GM12891 (cell line): ENCODE results near the gene TAS1R3.
A peak's percentile ranks its signal among the peaks of the same experiment; 100 is the strongest.
"Not testable (repeated sequence)": the region's sequence is repeated elsewhere in the genome, so short reads cannot be mapped to it uniquely, and the experiment has no call there.

Experiments
- DNase-seq: peaks from one replicate; pipeline ENCODE4 v3.0.0; 2011; ENCODE audit warnings: low spot score; ENCODE audit not compliant: insufficient read length
- FAIRE-seq: peaks from 2 replicates; lab custom pipeline; 2011; peaks lifted over from hg19 to GRCh38; lab: Jason Lieb, UNC
- PAX5 ChIP-seq: IDR thresholded peaks from 2 replicates; pipeline ENCODE4 v1.6.1; 2011; ENCODE audit warnings: low read length, moderate library complexity, mild to moderate bottlenecking; ENCODE audit not compliant: insufficient read depth, severe bottlenecking
- POLR2A ChIP-seq: IDR thresholded peaks from 2 replicates; pipeline ENCODE4 v1.6.1; 2011; ENCODE audit warnings: low read depth, low read length, control low read depth
- POLR2AphosphoS5 ChIP-seq: IDR thresholded peaks from 2 replicates; pipeline ENCODE4 v1.6.1; 2011; ENCODE audit warnings: low read depth, low read length, control low read depth
- POU2F2 ChIP-seq: IDR thresholded peaks from 2 replicates; pipeline ENCODE4 v1.6.1; 2011; ENCODE audit warnings: low read depth, mild to moderate bottlenecking, control low read depth, low read length, moderate library complexity
- SPI1 ChIP-seq: IDR thresholded peaks from 2 replicates; pipeline ENCODE4 v1.6.1; 2011; ENCODE audit warnings: low read depth, low read length, control low read depth
- TAF1 ChIP-seq: IDR thresholded peaks from 2 replicates; pipeline ENCODE4 v1.6.1; 2011; ENCODE audit warnings: low read depth, low read length, control low read depth

TAS1R3 gene

GRCh38 chr1:1359664-1360468 lies 28.8 kb downstream of the TAS1R3 start:
- FAIRE-seq (no peak), DNase-seq (no peak)
- no peak for TF ChIP-seq POU2F2
- TF ChIP-seq POLR2A = no peak
- TF ChIP-seq POLR2AphosphoS5 = no peak
- TF ChIP-seq SPI1 = no peak
- TF ChIP-seq PAX5 = no peak
- no peak for TF ChIP-seq TAF1

DNA sequence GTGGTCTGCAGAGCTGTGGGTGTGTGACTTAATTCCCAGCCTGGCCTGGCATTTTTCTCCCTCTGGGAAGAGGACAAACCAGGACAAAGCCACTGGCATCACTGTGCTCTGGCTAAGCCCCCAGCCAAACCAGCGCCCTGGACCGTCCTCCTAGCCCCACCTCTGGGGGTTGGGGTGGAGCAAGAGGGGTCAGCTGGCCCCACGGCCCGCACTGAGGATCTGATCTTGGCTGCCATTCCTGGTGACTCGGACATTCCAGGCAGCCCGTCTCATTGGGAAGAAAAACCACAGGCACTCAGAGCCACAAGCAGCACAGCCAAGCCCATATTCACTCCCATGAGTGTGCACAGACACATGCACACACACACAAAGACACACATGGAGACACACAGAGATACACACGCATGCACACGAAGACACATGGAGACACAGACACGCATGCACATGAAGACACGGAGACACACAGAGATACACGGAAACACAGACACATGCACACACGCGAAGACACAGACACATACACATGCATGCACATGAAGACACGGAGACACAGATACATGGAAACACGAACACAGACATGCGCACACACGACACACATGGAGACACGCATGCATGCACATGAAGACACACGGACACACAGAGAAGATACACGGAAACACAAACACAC lies 29.6 kb downstream of the TAS1R3 start:
- TF ChIP-seq POLR2A (no peak), PAX5 (no peak), TAF1 (no peak), SPI1 (no peak), POU2F2 (no peak), POLR2AphosphoS5 (no peak)
- no peak for FAIRE-seq
- DNase-seq = no peak

DNA sequence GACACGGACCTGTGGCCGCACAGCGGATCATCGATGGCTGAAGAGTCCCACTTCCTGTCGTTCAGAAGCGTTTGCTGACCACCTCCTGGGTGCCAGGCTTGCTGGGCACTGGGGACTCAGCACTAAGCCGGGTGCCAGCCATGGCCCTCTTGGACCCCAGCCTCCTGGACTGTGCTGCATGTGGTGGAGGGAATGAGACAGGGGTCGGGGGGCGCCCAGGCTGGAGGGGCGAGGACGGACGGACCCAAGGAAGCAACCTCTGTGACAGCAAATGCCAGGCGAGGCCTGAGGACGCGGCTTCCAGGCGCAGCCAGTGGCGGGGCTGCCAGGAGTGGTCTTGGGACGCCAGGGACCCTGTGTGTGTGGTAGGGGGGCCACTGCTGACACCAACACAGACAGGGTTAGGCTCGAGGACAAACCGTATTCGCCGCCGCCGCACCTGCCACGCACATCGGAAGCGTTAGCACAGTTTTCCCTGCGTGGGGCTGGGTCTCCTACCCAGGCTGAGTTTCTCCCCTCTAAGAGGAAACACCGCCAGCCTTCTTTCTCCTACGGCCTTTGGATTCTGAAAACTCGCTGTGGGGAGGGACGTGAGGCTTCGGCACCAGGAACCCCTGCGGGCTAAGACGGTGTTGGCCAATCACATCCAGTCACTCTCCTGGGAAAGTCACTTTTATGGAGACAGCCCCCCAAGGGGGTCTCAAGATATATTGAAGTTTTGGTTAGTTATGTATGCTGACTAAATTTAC lies 30.3 kb downstream of the TAS1R3 start:
- DNase-seq (no peak), FAIRE-seq (no peak)
- TF ChIP-seq TAF1 (no peak), POLR2A (no peak), PAX5 (no peak), POLR2AphosphoS5 (no peak), POU2F2 (no peak), SPI1 (no peak)

GRCh38 chr1:1361982-1362423 lies 30.9 kb downstream of the TAS1R3 start:
- DNase-seq = no peak
- FAIRE-seq = no peak
- no peak for TF ChIP-seq POU2F2
- no peak for TF ChIP-seq SPI1
- no peak for TF ChIP-seq PAX5
- no peak for TF ChIP-seq POLR2AphosphoS5
- TF ChIP-seq POLR2A = no peak
- TF ChIP-seq TAF1 = no peak

GRCh38 chr1:1364266-1364665 lies 33.2 kb downstream of the TAS1R3 start:
- no peak for TF ChIP-seq PAX5
- no peak for TF ChIP-seq POLR2AphosphoS5
- TF ChIP-seq SPI1 = no peak
- TF ChIP-seq POU2F2 = no peak
- no peak for TF ChIP-seq POLR2A
- no peak for TF ChIP-seq TAF1
- no peak for DNase-seq
- FAIRE-seq = no peak

DNA sequence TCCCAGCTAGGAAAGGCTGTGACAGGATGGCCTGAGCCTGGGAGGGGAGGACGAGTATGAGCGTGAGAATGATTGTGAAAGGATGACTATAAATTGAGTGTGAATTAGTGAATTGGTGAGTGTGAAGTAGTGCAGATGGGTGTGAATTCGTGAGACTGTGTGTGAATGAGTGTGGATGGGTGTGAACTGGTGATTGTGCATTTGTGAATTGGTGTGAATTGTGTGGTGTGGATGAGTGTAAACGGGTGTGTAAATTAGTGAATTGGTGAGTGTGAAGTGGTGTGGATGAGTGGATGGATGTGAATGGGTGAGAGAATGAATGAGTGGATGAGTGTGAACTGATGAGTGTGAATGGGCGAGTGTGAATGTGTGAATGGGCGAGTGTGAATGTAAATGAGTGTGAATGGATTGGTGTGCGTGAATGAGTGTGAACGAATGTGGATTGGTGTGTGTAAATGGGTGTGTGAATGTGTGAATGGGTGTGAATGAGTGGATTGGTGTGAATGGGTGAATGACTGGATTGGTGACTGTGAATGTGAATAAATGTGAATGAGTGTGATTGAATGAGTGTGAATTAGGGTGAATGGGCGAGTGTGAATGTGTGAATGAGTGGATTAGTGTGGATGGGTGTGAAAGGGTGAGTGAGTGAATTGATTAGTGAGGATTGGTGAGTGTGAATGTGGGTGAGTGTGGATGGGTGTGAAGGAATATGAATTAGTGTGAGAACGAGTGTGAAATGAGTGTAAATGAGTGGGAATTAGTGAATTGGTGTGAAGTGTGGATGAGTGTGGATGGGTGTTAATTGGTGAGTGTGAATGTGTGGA lies 35.0 kb downstream of the TAS1R3 start:
- TF ChIP-seq PAX5 (no peak), SPI1 (no peak), POLR2AphosphoS5 (no peak), TAF1 (no peak), POLR2A (no peak), POU2F2 (no peak)
- peak; percentile 80 for FAIRE-seq
- DNase-seq = no peak

- TF ChIP-seq TAF1 = no peak
- no peak for TF ChIP-seq POLR2A
- no peak for TF ChIP-seq POU2F2
- TF ChIP-seq SPI1 = no peak
- peak; percentile 50 for FAIRE-seq
- DNase-seq = no peak
These were observed 35.6 kb downstream of the TAS1R3 start for GRCh38 chr1:1366699-1367066.

DNA sequence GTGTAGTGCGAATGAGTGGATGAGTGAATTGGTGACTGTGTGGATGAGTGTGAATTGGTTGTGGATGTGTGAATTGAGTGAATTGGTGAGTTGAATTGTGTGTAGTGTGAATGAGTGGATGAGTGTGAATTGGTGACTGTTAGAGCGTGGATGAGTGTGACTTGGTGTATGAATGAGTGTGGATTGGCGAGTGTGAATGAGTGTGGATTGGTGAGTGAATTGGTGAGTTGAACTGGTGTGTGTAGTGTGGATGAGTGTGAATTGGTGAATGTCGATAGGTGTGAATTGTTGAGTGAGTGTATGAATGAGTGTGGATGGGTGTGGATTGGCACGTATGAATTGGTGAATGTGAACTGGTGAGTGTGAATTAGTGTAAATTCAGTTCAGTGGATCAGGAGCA lies 36.2 kb downstream of the TAS1R3 start:
- no peak for FAIRE-seq
- TF ChIP-seq PAX5 = no peak
- TF ChIP-seq SPI1 = no peak
- no peak for TF ChIP-seq TAF1
- TF ChIP-seq POLR2A = no peak
- no peak for TF ChIP-seq POLR2AphosphoS5
- TF ChIP-seq POU2F2 = no peak
- DNase-seq = no peak

DNA sequence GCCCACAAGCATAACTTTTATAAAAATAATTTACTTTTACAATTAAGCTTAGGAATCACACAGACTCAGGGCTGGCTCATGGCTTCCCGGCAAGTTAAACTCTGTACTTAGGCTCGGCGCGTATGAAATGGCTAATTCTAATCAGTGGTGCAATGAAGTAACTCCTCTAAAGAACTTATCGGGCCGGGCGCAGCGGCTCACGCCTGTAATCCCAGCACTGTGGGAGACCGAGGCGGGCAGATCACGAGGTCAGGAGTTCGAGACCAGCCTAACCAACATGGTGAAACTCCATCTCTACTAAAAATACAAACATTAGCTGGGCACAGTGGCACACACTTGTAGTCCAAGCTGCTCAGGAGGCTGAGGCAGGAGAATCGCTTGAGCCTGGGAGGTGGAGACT lies 39.0 kb downstream of the TAS1R3 start:
- not testable (repeated sequence) for FAIRE-seq, DNase-seq
